ENCODE results near the gene GPSM1.

- TF ChIP-seq CTCF (IDR thresholded peaks at IDR 0.05) = peak in 1 of 12 donors; percentile 5
- TF ChIP-seq POLR2A (IDR thresholded peaks at IDR 0.05) = no peak
Observed at GRCh38 chr9:136327304-136327974, at the start of gene GPSM1.
